Left ventricle myocardium inferior (tissue), 1 donor: ENCODE measurements around the gene LRRFIP1. TPM values are rescaled to one million over a fixed set of nuclear protein-coding genes. Genes with fewer than 3 reads are reported as not detected.

Experiments
- DNase-seq: peaks from one replicate; pipeline ENCODE4 v3.0.0-alpha.2; 2020
- H3K27ac ChIP-seq: fragments of 200-600 bp; replicated peaks from 2 replicates; pipeline ENCODE4 v1.8.0; 2021
- H3K27me3 ChIP-seq: fragments of 200-600 bp; 2 replicates; pipeline ENCODE4 v1.8.0; 2021; ENCODE audit warnings: low read depth
- H3K36me3 ChIP-seq: fragments of 200-600 bp; 2 replicates; pipeline ENCODE4 v1.8.0; 2021
- H3K4me1 ChIP-seq: fragments of 200-600 bp; 2 replicates; pipeline ENCODE4 v1.8.0; 2021
- H3K4me3 ChIP-seq: fragments of 200-600 bp; 2 replicates; pipeline ENCODE4 v1.8.0; 2021; ENCODE audit warnings: mild to moderate bottlenecking, moderate library complexity
- H3K9me3 ChIP-seq: fragments of 200-600 bp; replicated peaks from 2 replicates; pipeline ENCODE4 v1.8.0; 2021
- CTCF ChIP-seq: fragments of 200-600 bp; IDR thresholded peaks from 2 replicates; pipeline ENCODE4 v1.8.0; 2021; ENCODE audit warnings: antibody characterized with exemption, mild to moderate bottlenecking, borderline replicate concordance
- intact Hi-C: fragments of 100-400 bp; cut with micrococcal nuclease; formaldehyde crosslinking; loops from one replicate; pipeline ENCODE4 v1.11.0; 2022
- total RNA-seq: library from RNA; stranded (reverse); fragmentation: NEBNext Ultra II Directional; extraction: Animal tissue kit (Norgen Biotek cat#: 25700); gene quantifications from one replicate; pipeline ENCODE4 v1.2.1, GENCODE V29; 2021
- donor health status: DM: no; HTN: yes; CAD: no; lungs with severe emphysema.

The LRRFIP1 gene
- total RNA-seq, 1 donor from 2014 or later: 97.1 TPM

- peaks cover 36% of the 10 kb centered on the region for H3K4me1 ChIP-seq
- H3K9me3 ChIP-seq: no peaks in the 10 kb centered on the region
- no peak overlapping the region for H3K27ac ChIP-seq
- no peaks in the 10 kb centered on the region for H3K27me3 ChIP-seq
- TF ChIP-seq CTCF: no peak
- intact Hi-C loops: loop anchor here (5.0 kb wide), 1 partner anchor 164 kb away; no protein-coding TSS in a partner anchor
- H3K4me3 ChIP-seq: no peak overlapping the region
- no peak for DNase-seq
- H3K36me3 ChIP-seq: no peaks in the 10 kb centered on the region
These were observed 43.7 kb upstream of the LRRFIP1 start for GRCh38 chr2:237583385-237584295.

GRCh38 chr2:237585590-237586221, 41.7 kb upstream of the LRRFIP1 start:
- no peaks in the 10 kb centered on the region for H3K9me3 ChIP-seq
- intact Hi-C loops: no loop called here
- no peaks in the 10 kb centered on the region for H3K36me3 ChIP-seq
- peaks cover 41% of the 10 kb centered on the region for H3K4me1 ChIP-seq
- TF ChIP-seq CTCF: no peak
- H3K27me3 ChIP-seq: no peaks in the 10 kb centered on the region
- no peak overlapping the region for H3K27ac ChIP-seq
- no peak for DNase-seq
- no peak overlapping the region for H3K4me3 ChIP-seq

- TF ChIP-seq CTCF: no peak
- Histone ChIP-seq H3K27ac (no peak overlapping the region), H3K9me3 (no peaks in the 10 kb centered on the region), H3K27me3 (no peaks in the 10 kb centered on the region), H3K4me3 (no peak overlapping the region), H3K4me1 (peaks cover 24% of the 10 kb centered on the region), H3K36me3 (no peaks in the 10 kb centered on the region)
- intact Hi-C loops: no loop called here
- DNase-seq: no peak
These were observed 39.2 kb upstream of the LRRFIP1 start for GRCh38 chr2:237588044-237588696.

- no peak for TF ChIP-seq CTCF
- intact Hi-C loops: no loop called here
- H3K36me3 ChIP-seq: no peaks in the 10 kb centered on the region
- no peak for DNase-seq
- H3K4me3 ChIP-seq: no peak within 1 kb of the TSS
- peaks cover 32% of the 10 kb centered on the region for H3K4me1 ChIP-seq
- H3K9me3 ChIP-seq: no peaks in the 10 kb centered on the region
- H3K27ac ChIP-seq: peak within 1 kb of the TSS; percentile 30
- no peaks in the 10 kb centered on the region for H3K27me3 ChIP-seq
These were observed 36.9 kb upstream of the LRRFIP1 start, which contains the start of gene RAB17 for GRCh38 chr2:237590272-237591140. TSS of gene RAB17 (minus strand) at chr2:237590734. CDS start at chr2:237586154, 4,580 bp downstream.
